Right lung (tissue), 5 donors: ENCODE results near the gene GCSAM. TPM values are rescaled to one million over a fixed set of nuclear protein-coding genes. Genes with fewer than 3 reads are reported as not detected.
"Not testable (repeated sequence)": the region's sequence is repeated elsewhere in the genome, so short reads cannot be mapped to it uniquely, and the experiment has no call there.

ENCODE experiments used
- DNase-seq, 2 donors: peaks; one replicate each; pipeline ENCODE4 v3.0.0-alpha.2; 2013
- polyA plus RNA-seq, 5 donors: library from polyadenylated mRNA; unstranded; fragments of 120-200 nt; gene quantifications; one replicate each; pipeline versions ENCODE4 v1.2.1 to v1.2.3, GENCODE V29; 2013; ENCODE audit warnings: inconsistent platforms in 1 of 5, low replicate concordance in 1 of 5; ENCODE audit not compliant: insufficient read length in 5 of 5, insufficient read depth in 1 of 5

Gene GCSAM
- polyA plus RNA-seq, 5 donors, result 1.5 to 2.4 (median 1.7) TPM

GRCh38 chr3:112074006-112074405 is 59.0 kb downstream of the GCSAM start:
- no peak for DNase-seq

GRCh38 chr3:112072387-112073060 is 60.5 kb downstream of the GCSAM start:
- DNase-seq, result not testable (repeated sequence)

Other genes with a start within 250 kb of the GCSAM start
- 10 to 100 TPM; 41.2 to 66.2 (median 58.3) TPM for gene ABHD10, start 154.2 kb downstream of the GCSAM start, polyA plus RNA-seq
- gene TAGLN3, start 134.3 kb downstream of the GCSAM start, polyA plus RNA-seq, result 1 to 10 TPM; 2.9 to 3.9 (median 3.4) TPM
- gene TMPRSS7, start 98.5 kb downstream of the GCSAM start, polyA plus RNA-seq, result under 1 TPM in 1 of 5 donors, not detected in 4; 0.08 TPM
- 1 to 10 TPM; 4.4 to 8.8 (median 7.7) TPM for gene C3orf52, start 46.9 kb downstream of the GCSAM start, polyA plus RNA-seq
- gene SLC9C1, start 161.0 kb upstream of the GCSAM start, polyA plus RNA-seq, result 1 to 10 TPM in 2 of 5 donors, under 1 TPM in 3; 0.22 to 1.7 (median 0.98) TPM
- gene CD200, start 199.9 kb upstream of the GCSAM start, polyA plus RNA-seq, result 10 to 100 TPM; 44.0 to 60.2 (median 56.4) TPM